ENCODE results near the gene C15orf61. TPM values are rescaled to one million over a fixed set of nuclear protein-coding genes. Genes with fewer than 3 reads are reported as not detected.
A peak's percentile ranks its signal among the peaks of the same experiment; 100 is the strongest.

Gene C15orf61
- total and polyA plus RNA-seq, 2 of the 13 experiments (the other 11 are each of a cell fraction or from before 2014, with no cell fraction given), result 2.1 to 6.6 TPM

GRCh38 chr15:67520321-67521028 is 456 bp upstream of the C15orf61 start (continued):
- no peak for TF ChIP-seq SCMH1 (CRISPR knock-in tag; IDR thresholded peaks at IDR 0.05; ENCODE audit: borderline replicate concordance)
- no peak for TF ChIP-seq ZNF562 (CRISPR knock-in tag; IDR thresholded peaks at IDR 0.05; ENCODE audit: borderline replicate concordance)
- 0 out of 2 replicates have a peak, but pooled peaks have one; percentile 5 for TF ChIP-seq MEIS1 (CRISPR knock-in tag; IDR thresholded peaks at IDR 0.05; ENCODE audit: borderline replicate concordance)
- TF ChIP-seq PHB2 (IDR thresholded peaks at IDR 0.05; ENCODE audit: partially characterized antibody), result no peak
- TF ChIP-seq RAD51 (IDR thresholded peaks at IDR 0.05; ENCODE audit: borderline replicate concordance), result no peak
- TF ChIP-seq GMEB1 (CRISPR knock-in tag; IDR thresholded peaks at IDR 0.05; ENCODE audit: borderline replicate concordance), result peak; percentile 77; the same call in 1 of the 2 replicates
- 0 out of 2 replicates have a peak, but pooled peaks have one; percentile 32 for TF ChIP-seq CREM (IDR thresholded peaks at IDR 0.05)
- no peak for TF ChIP-seq CREM (CRISPR knock-in tag; IDR thresholded peaks at IDR 0.05)
- TF ChIP-seq THAP11 (CRISPR knock-in tag; IDR thresholded peaks at IDR 0.05), result 0 out of 2 replicates have a peak, but pooled peaks have one; percentile 16
- TF ChIP-seq NKX3-1 (CRISPR knock-in tag; IDR thresholded peaks at IDR 0.05), result no peak
- TF ChIP-seq ATF7 (IDR thresholded peaks at IDR 0.05), result no peak
- TF ChIP-seq ATF7 (CRISPR knock-in tag; IDR thresholded peaks at IDR 0.05), result no peak
- 0 out of 2 replicates have a peak, but pooled peaks have one; percentile 4 for TF ChIP-seq ZNF788 (CRISPR knock-in tag; IDR thresholded peaks at IDR 0.05; ENCODE audit: borderline replicate concordance)
- TF ChIP-seq POLR2AphosphoS5 (IDR thresholded peaks at IDR 0.05; ENCODE audit: low read depth, low read length), result peak; percentile 83
- TF ChIP-seq ZNF446 (CRISPR knock-in tag; IDR thresholded peaks at IDR 0.05), result no peak
- TF ChIP-seq MLXIP (CRISPR knock-in tag; IDR thresholded peaks at IDR 0.05; ENCODE audit: borderline replicate concordance), result 0 out of 2 replicates have a peak, but pooled peaks have one; percentile 30
- TF ChIP-seq ZNF576 (CRISPR knock-in tag; IDR thresholded peaks at IDR 0.05), result 0 out of 2 replicates have a peak, but pooled peaks have one; percentile 44
- TF ChIP-seq NFKB2 (CRISPR knock-in tag; IDR thresholded peaks at IDR 0.05; ENCODE audit: borderline replicate concordance), result no peak
- TF ChIP-seq MED1 (CRISPR knock-in tag; IDR thresholded peaks at IDR 0.05), result 0 out of 2 replicates have a peak, but pooled peaks have one; percentile 12
- TF ChIP-seq ZNF678 (CRISPR knock-in tag; IDR thresholded peaks at IDR 0.05), result no peak
- 0 out of 2 replicates have a peak, but pooled peaks have one; percentile 59 for TF ChIP-seq ZNF557 (CRISPR knock-in tag; IDR thresholded peaks at IDR 0.05)
- TF ChIP-seq BRD4 (CRISPR knock-in tag; IDR thresholded peaks at IDR 0.05), result no peak
- TF ChIP-seq ATRX (CRISPR knock-in tag; IDR thresholded peaks at IDR 0.05; ENCODE audit: borderline replicate concordance), result no peak
- no peak for TF ChIP-seq ZNF552 (CRISPR knock-in tag; IDR thresholded peaks at IDR 0.05; ENCODE audit: borderline replicate concordance)
- no peak for TF ChIP-seq GATA4 (IDR thresholded peaks at IDR 0.05; ENCODE audit: borderline replicate concordance, low read depth)
- no peak for TF ChIP-seq ZNF761 (CRISPR knock-in tag; conservative IDR thresholded peaks at IDR 0.05)
- TF ChIP-seq SNAPC2 (CRISPR knock-in tag; IDR thresholded peaks at IDR 0.05), result no peak
- TF ChIP-seq ZSCAN9 (CRISPR knock-in tag; IDR thresholded peaks at IDR 0.05; ENCODE audit: borderline replicate concordance), result 0 out of 2 replicates have a peak, but pooled peaks have one; percentile 7
